Peyer's patch (tissue), 4 donors: ENCODE data around the gene P2RY2.

ENCODE experiments used
- CTCF ChIP-seq, 6 experiments: fragments of 450-650 bp in 4 of 6; fragments of 200-600 bp in 2 of 6; sonication (generic) in 1 of 6; IDR thresholded peaks; one replicate each; pipeline ENCODE4 v1.5.1; 2017 to 2019; ENCODE audit warnings: antibody characterized with exemption in 6 of 6, mild to moderate bottlenecking in 3 of 6, moderate library complexity in 1 of 6
- POLR2A ChIP-seq, 2 donors: fragments of 450-650 bp; IDR thresholded peaks; one replicate each; pipeline ENCODE4 v1.5.1; 2017; ENCODE audit warnings: antibody characterized with exemption in 2 of 2, mild to moderate bottlenecking in 2 of 2, moderate library complexity in 2 of 2

- TF ChIP-seq CTCF (IDR thresholded peaks at IDR 0.05) (no peak), POLR2A (IDR thresholded peaks at IDR 0.05) (no peak)
Measured at GRCh38 chr11:73201249-73201648, 16.8 kb upstream of the P2RY2 start.
